ENCODE results near the gene KCNMB2.

GRCh38 chr3:178655488-178655887 is 119.3 kb downstream of the KCNMB2 start:
- TF ChIP-seq CTCF (conservative IDR thresholded peaks at IDR 0.05; ENCODE audit: low read depth, low read length) (no peak), EZH2 (IDR thresholded peaks at IDR 0.05; ENCODE audit: borderline replicate concordance, low read depth, low read length, poor library complexity, severe bottlenecking) (no peak)
